Vagina (tissue), 2 donors: ENCODE data around the gene CADM1.

Source experiments
- CTCF ChIP-seq, 3 experiments: fragments of 450-650 bp in 2 of 3; fragments of 200-600 bp in 1 of 3; sonication (generic) in 1 of 3; IDR thresholded peaks; one replicate each; pipeline ENCODE4 v1.5.1; 2017 to 2019; ENCODE audit warnings: antibody characterized with exemption in 3 of 3, mild to moderate bottlenecking in 2 of 3, moderate library complexity in 2 of 3
- POLR2A ChIP-seq, 2 donors: fragments of 450-650 bp; IDR thresholded peaks; one replicate each; pipeline ENCODE4 v1.6.1; 2017; ENCODE audit warnings: antibody characterized with exemption in 2 of 2, mild to moderate bottlenecking in 2 of 2, moderate library complexity in 2 of 2
- POLR2AphosphoS5 ChIP-seq, 2 donors: sonication (generic); formaldehyde crosslinking; IDR thresholded peaks; one replicate each; pipeline ENCODE4 v1.9.0; 2017; ENCODE audit warnings: antibody characterized with exemption in 2 of 2, mild to moderate bottlenecking in 2 of 2, low read depth in 1 of 2; ENCODE audit not compliant: insufficient read depth in 1 of 2

- TF ChIP-seq CTCF (IDR thresholded peaks at IDR 0.05) (no peak), POLR2A (IDR thresholded peaks at IDR 0.05) (no peak), POLR2AphosphoS5 (IDR thresholded peaks at IDR 0.05; ENCODE audit: insufficient read depth in 1 of 2, low read depth in 1 of 2) (no peak)
Measured at GRCh38 chr11:115208808-115209259, 295.4 kb downstream of the CADM1 start.
